H1 (cell line): ENCODE results near the gene MTAP. TPM values are rescaled to one million over a fixed set of nuclear protein-coding genes. Genes with fewer than 3 reads are reported as not detected.

Experiments
- BACH1 ChIP-seq: IDR thresholded peaks from 2 replicates; pipeline ENCODE4 v1.6.1; 2012; ENCODE audit warnings: low read length, improper control_type of control experiment
- CTCF ChIP-seq, 3 experiments: IDR thresholded peaks; 1 replicate in 2 of 3; 2 replicates in 1 of 3; pipeline versions ENCODE4 v1.5.1 to v1.6.1; 2011; ENCODE audit warnings: low read length in 3 of 3, mild to moderate bottlenecking in 3 of 3, inconsistent platforms in 2 of 3, low read depth in 1 of 3, moderate library complexity in 1 of 3; ENCODE audit not compliant: insufficient read depth in 1 of 3; ENCODE audit errors: control extremely low read depth in 1 of 3
- EP300 ChIP-seq, 2 experiments: IDR thresholded peaks; 1 replicate in 1 of 2; 2 replicates in 1 of 2; pipeline ENCODE4 v1.6.1; 2011 to 2012; ENCODE audit warnings: low read depth in 2 of 2, low read length in 2 of 2, mild to moderate bottlenecking in 2 of 2, borderline replicate concordance in 1 of 2, inconsistent platforms in 1 of 2, moderate library complexity in 1 of 2
- MAFK ChIP-seq: IDR thresholded peaks from 2 replicates; pipeline ENCODE4 v1.6.1; 2012; ENCODE audit warnings: low read depth, mild to moderate bottlenecking, improper control_type of control experiment, low read length
- RNF2 ChIP-seq: fragments of 200-900, 300-1000 bp; sonication (generic); IDR thresholded peaks from 2 replicates; pipeline ENCODE4 v1.7.1; 2016; ENCODE audit warnings: borderline replicate concordance, low read depth, mild to moderate bottlenecking, antibody characterized with exemption, low read length; ENCODE audit not compliant: poor library complexity, severe bottlenecking; ENCODE audit errors: missing control alignments
- polyA plus RNA-seq, 7 experiments: library from polyadenylated mRNA; depleted of rRNA in 3 of 7; stranded (reverse) in 5 of 7; unstranded in 2 of 7; fragments of >200 nt in 5 of 7; fragments of 200-250 nt in 2 of 7; gene quantifications; 1 replicate in 5 of 7; 2 replicates in 1 of 7; 4 replicates in 1 of 7; pipeline versions ENCODE4 v1.2.1 to v1.2.3, GENCODE V29; 2011 to 2013; ENCODE audit warnings: missing spikeins in 2 of 7, mixed read lengths in 2 of 7
- total RNA-seq: library from RNA; stranded (reverse); fragmentation: NEBNext Ultra II Directional; extraction: Animal tissue kit (Norgen Biotek cat#: 25700); gene quantifications from 2 replicates; pipeline ENCODE4 v1.2.1, GENCODE V29; 2021

MTAP gene
- total and polyA plus RNA-seq, 2 of the 8 experiments (the other 6 are each of a cell fraction or from before 2014, with no cell fraction given) = 16.4 to 100 TPM

- no peak for TF ChIP-seq BACH1
- TF ChIP-seq RNF2 = no peak
- no peak for TF ChIP-seq CTCF (IDR thresholded peaks at IDR 0.05; ENCODE audit: control extremely low read depth in 1 of 3, insufficient read depth in 1 of 3, low read depth in 1 of 3, low read length in 3 of 3)
- TF ChIP-seq EP300 (IDR thresholded peaks at IDR 0.05; ENCODE audit: borderline replicate concordance in 1 of 2, low read depth in 2 of 2, low read length in 2 of 2) = no peak
- no peak for TF ChIP-seq MAFK
Measured at GRCh38 chr9:21777701-21778100, 24.7 kb upstream of the MTAP start (continued).
